Measurements from ENCODE around the gene OR6T1.

OR6T1 gene

DNA sequence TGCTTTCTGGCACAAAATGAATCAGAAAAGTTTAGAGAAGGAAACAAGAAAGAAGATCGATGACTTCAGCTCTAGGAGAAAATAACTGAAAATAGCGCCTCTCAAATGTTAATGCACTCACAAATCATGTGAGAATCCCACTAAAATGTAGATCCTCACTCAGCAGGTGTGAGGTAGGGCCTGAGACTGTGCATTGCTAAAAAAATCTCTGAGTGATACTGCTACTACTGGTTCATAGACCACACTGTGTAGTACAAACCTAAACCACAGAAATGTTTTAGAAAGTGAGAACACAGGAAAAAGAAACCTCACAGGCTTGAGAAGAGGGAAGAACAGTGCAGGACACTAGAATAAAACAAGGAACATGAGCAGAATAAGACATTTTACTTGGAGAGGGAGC, 39.7 kb downstream of the OR6T1 start:
- no peaks in the 10 kb centered on the region for H3K4me1 ChIP-seq (ENCODE audit: control insufficient read depth, low read length)
- H3K79me2 ChIP-seq (ENCODE audit: control insufficient read depth, low read length): no peaks in the 10 kb centered on the region
- no peaks in the 10 kb centered on the region for H3K27me3 ChIP-seq (ENCODE audit: control insufficient read depth, low read length)
- H3K4me3 ChIP-seq (ENCODE audit: low read length): no peak overlapping the region
- H3K27ac ChIP-seq (ENCODE audit: low read depth, low read length): no peak overlapping the region
- H3K36me3 ChIP-seq (ENCODE audit: control insufficient read depth, low read length): no peaks in the 10 kb centered on the region
- TF ChIP-seq, protein P1, sequence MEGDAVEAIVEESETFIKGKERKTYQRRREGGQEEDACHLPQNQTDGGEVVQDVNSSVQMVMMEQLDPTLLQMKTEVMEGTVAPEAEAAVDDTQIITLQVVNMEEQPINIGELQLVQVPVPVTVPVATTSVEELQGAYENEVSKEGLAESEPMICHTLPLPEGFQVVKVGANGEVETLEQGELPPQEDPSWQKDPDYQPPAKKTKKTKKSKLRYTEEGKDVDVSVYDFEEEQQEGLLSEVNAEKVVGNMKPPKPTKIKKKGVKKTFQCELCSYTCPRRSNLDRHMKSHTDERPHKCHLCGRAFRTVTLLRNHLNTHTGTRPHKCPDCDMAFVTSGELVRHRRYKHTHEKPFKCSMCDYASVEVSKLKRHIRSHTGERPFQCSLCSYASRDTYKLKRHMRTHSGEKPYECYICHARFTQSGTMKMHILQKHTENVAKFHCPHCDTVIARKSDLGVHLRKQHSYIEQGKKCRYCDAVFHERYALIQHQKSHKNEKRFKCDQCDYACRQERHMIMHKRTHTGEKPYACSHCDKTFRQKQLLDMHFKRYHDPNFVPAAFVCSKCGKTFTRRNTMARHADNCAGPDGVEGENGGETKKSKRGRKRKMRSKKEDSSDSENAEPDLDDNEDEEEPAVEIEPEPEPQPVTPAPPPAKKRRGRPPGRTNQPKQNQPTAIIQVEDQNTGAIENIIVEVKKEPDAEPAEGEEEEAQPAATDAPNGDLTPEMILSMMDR (IDR thresholded peaks at IDR 0.05; ENCODE audit: low read depth, low read length, poor library complexity, severe bottlenecking): no peak
- TF ChIP-seq EZH2phosphoT487 (IDR thresholded peaks at IDR 0.05; ENCODE audit: borderline replicate concordance, low read length): no peak
- H4K20me1 ChIP-seq (ENCODE audit: control insufficient read depth, insufficient read depth, low read depth, low read length): no peaks in the 10 kb centered on the region
- no peaks in the 10 kb centered on the region for H3F3A ChIP-seq (ENCODE audit: control insufficient read depth, insufficient read depth)
- no peaks in the 10 kb centered on the region for H3K9me2 ChIP-seq (replicated peaks; ENCODE audit: control insufficient read depth, low read length)
- H3K4me2 ChIP-seq (ENCODE audit: low read length): no peak overlapping the region
- no peaks in the 10 kb centered on the region for H3K9me3 ChIP-seq (ENCODE audit: control insufficient read depth, insufficient read depth, low read length)

DNA sequence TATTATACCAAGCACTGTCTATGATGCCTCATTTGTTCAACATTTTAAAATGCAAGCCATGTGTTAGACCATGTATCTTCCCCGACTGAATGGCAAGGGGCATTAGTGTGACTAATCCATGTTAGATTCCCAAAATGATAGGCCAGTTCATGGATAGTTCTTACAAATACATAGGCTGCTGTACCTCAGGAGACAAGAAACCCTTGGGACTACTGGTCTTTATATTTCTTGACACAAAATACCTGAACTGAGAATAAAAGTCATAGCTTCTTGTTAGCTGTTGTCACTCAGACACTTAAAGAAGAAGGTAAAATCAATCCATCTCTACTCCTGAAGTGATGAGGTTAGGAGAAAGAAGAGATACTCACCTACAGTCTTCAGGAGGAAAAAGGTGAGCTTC, 41.8 kb downstream of the OR6T1 start, which contains the start of gene OR8D4:
Gene OR8D4, plus strand, starts transcription at position 301 of the 400 bp plus-strand sequence. CDS start 4,265 bp downstream, outside the sequence.
- Histone ChIP-seq H3K36me3 (ENCODE audit: control insufficient read depth, low read length) (no peaks in the 10 kb centered on the region), H3F3A (ENCODE audit: control insufficient read depth, insufficient read depth) (no peaks in the 10 kb centered on the region), H3K9me3 (ENCODE audit: control insufficient read depth, insufficient read depth, low read length) (no peaks in the 10 kb centered on the region), H3K27ac (ENCODE audit: low read depth, low read length) (no peak within 1 kb of the TSS), H3K4me2 (ENCODE audit: low read length) (no peak within 1 kb of the TSS), H3K4me1 (ENCODE audit: control insufficient read depth, low read length) (no peaks in the 10 kb centered on the region), H3K79me2 (ENCODE audit: control insufficient read depth, low read length) (no peaks in the 10 kb centered on the region), H3K9me2 (replicated peaks; ENCODE audit: control insufficient read depth, low read length) (no peaks in the 10 kb centered on the region), H3K27me3 (ENCODE audit: control insufficient read depth, low read length) (no peaks in the 10 kb centered on the region), H4K20me1 (ENCODE audit: control insufficient read depth, insufficient read depth, low read depth, low read length) (no peaks in the 10 kb centered on the region), H3K4me3 (ENCODE audit: low read length) (no peak within 1 kb of the TSS)
- TF ChIP-seq, protein P1 (IDR thresholded peaks at IDR 0.05; ENCODE audit: low read depth, low read length, poor library complexity, severe bottlenecking): no peak
- no peak for TF ChIP-seq EZH2phosphoT487 (IDR thresholded peaks at IDR 0.05; ENCODE audit: borderline replicate concordance, low read length)

DNA sequence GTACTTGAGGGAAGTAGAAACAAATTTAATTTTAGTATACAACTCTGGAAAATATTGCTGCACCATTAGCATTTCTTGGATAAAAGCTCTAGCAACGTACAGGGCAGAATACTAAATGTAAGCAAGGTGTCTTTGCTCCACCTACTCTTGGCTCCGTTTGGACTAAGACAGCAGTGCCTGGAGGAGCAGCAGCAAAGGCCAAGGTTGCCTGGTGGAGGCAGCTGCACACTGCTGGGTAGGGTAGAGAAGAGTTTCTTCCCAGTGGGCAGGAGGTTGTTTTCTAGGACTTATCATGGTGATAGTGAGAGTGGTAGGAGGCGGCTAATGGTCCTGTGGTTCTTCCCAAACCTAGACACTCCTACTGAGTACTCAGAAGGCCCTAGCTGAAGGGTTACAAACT, 43.8 kb downstream of the OR6T1 start:
- TF ChIP-seq, protein P1 (IDR thresholded peaks at IDR 0.05; ENCODE audit: low read depth, low read length, poor library complexity, severe bottlenecking): no peak
- no peak for TF ChIP-seq EZH2phosphoT487 (IDR thresholded peaks at IDR 0.05; ENCODE audit: borderline replicate concordance, low read length)
- Histone ChIP-seq H3K27ac (ENCODE audit: low read depth, low read length) (no peak overlapping the region), H3K79me2 (ENCODE audit: control insufficient read depth, low read length) (no peaks in the 10 kb centered on the region), H3K4me1 (ENCODE audit: control insufficient read depth, low read length) (no peaks in the 10 kb centered on the region), H3K4me3 (ENCODE audit: low read length) (no peak overlapping the region), H3F3A (ENCODE audit: control insufficient read depth, insufficient read depth) (no peaks in the 10 kb centered on the region), H4K20me1 (ENCODE audit: control insufficient read depth, insufficient read depth, low read depth, low read length) (no peaks in the 10 kb centered on the region), H3K4me2 (ENCODE audit: low read length) (no peak overlapping the region), H3K36me3 (ENCODE audit: control insufficient read depth, low read length) (no peaks in the 10 kb centered on the region), H3K9me2 (replicated peaks; ENCODE audit: control insufficient read depth, low read length) (no peaks in the 10 kb centered on the region), H3K9me3 (ENCODE audit: control insufficient read depth, insufficient read depth, low read length) (no peaks in the 10 kb centered on the region), H3K27me3 (ENCODE audit: control insufficient read depth, low read length) (no peaks in the 10 kb centered on the region)

Measured in DOHH2 (cell line).